HG03342 (cell line): Measurements from ENCODE around the gene SP9.

Experiments
- ATAC-seq: cut with Tn5 transposase; IDR thresholded peaks from one replicate; pipeline ENCODE4 v1.9.1; 2021; ENCODE audit warnings: mild to moderate bottlenecking, moderate library complexity; ENCODE audit not compliant: unreplicated experiment

Gene SP9

DNA sequence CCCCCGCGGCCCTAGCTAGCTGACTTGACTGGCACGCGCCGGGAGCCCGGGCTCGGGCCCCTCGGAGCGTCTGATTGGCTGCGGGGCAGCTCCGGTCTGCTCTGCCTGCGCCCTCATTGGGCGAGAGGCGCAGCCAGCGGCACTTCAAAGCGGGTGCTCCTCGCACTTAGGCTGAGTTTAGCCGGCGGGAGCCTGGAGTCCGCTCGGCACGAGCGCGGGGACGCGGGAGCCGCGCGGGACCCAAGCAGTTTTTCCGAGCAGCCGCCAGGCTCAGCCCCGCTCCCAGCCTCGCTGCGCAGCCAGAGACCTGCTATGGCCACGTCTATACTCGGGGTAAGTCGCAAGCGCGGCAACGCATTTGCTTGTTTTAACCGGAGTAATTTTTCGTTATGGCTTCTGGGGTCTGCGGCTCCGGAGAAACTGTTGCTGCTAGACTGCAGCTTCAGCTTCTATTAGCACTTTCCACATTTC, at the start of gene SP9:
Gene SP9, plus strand, starts transcription at position 174 of the 471 bp plus-strand sequence. Its CDS starts 139 bp downstream, at position 313.
- no peak for ATAC-seq

DNA sequence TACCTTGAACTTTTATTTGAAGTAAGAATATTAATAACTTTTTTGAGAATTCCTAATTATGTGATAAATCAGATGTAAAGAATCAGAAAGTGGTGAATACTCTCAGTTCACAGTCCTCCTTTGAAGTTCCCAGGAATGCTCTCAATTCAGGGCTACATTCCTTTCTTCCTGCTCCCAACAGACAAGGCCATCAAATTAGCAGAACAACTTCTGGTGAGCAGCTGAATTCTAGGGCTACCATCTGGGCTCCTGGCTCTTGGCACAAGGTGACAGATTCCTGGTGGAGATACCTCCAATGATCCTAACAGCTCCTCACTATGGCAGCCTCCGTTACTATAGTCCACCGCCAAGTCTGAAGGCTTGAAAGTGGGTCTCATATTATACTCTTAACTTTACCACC, 48.6 kb upstream of the SP9 start:
- ATAC-seq, result no peak

DNA sequence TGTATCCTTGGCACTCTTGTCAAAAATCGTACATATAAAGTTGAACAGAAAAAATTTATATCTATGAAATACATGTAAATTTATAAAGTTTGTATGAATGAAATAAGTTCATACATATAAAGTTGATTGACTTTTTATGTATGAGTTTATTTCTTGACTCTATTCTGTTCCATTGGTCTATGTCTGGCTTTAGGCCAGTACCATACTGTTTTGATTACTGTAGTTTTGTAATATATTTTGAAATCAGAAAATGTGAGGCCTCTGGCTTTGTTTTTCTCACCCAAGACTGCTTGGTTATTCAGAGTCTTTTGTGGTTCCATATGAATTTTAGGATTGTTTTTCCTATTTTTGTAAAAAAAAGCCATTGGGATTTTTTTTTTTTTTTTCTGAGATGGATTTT, 41.8 kb upstream of the SP9 start:
- no peak for ATAC-seq

DNA sequence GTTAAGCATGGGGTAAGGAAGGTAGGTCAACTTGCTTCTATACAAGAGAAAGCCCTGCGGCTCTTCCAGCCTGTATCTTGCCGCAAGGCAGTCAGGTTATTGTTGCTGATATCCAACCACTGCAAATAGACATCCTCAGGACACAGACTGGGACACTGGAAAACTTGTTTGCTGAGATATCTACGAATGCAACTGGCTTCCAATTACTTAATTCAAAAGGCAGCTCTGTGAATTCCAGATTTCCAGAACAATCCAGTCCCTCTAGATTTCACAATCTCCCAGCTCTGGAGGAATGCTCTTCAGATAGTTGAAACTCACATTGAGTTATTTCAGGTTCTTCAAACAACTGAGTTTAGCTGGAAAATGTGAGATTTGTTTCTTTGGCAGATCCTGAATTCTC, 34.6 kb upstream of the SP9 start:
- ATAC-seq, result no peak

DNA sequence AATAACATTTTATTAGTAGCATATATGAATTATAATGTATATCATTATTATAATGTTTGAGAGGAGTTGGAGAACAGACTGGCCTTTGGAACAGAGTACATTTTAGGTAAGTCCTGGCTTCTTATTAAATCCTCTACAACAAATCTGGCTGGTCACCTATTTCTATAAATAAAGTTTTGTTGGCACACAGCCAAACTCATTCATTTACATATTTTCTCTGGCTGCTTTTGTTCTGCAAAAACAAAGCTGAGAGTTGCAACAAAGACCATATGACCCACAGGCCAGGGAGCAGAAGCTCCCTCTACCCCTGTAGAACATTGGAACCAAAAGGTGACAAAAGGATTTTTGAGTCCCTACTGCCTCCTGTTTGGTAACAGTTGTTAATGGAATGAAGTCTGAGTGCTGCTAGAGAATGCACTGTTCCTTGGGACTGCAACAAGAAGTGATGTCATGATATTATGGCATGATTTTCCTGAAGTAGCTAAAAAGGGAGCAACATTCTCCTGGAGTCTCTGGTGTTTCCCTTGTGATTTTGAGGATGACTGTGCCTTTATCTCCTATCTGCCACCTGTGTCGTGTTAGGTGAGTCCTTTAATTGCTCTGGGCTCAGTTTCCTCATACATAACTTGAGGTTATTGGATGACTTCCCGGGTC, 22.0 kb upstream of the SP9 start:
- no peak for ATAC-seq

DNA sequence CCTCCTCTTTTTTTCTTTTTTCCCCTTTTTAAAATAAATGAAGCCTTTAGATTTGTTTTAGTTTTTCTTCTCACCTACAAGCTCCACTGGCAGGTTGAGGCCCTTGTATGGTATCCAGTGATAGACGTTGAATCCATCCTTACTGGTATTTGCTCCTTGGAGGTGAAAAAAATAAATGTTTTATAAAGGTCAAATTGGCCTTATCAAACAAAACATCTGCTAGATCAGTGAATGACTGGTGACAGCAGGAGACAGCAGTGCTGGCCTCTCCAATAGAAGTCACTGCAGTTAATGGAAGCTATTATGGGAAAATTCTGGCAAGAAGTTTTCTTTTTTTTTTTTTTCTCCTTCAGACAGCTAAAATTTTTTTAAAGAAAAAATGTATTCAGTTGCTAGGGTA, 12.6 kb upstream of the SP9 start:
- ATAC-seq, result no peak

DNA sequence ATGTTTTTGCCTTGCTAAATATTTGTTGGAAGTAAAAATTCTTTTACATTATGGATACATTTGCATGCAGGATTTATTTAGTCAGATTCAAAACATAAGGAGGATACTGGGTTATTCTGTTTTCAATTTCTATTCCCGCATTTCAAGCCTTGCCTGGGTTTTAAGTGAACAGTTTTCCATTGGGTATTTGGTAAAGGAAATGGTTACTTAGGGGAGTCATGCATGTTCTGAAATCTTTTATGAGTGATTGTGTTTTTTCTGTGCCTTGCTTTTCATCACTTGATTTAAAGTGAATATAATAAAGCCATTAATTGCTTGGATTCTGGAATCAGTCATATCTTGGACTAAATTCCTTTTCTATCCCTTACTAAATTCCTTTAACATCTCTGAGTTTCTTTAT, 12.0 kb upstream of the SP9 start:
- ATAC-seq, result no peak

DNA sequence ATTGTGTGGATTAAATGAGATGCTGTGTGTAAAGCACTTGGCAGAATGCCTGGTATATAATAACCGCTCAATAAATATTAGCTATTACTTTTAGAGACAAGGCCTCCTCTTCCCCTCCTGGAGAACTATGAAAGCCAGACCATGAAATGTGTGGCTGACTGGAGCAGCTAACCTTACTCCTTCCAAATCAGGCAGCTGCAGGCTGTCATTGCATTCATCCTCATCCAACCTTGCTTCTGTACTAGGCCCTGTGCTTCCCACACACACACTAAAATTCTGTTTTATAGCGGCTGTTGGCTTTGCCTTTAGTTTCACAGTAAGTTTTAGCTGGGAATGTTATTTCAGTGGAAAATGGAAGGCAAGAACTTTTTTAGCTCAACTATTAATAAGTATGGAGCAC, 10.2 kb upstream of the SP9 start:
- no peak for ATAC-seq

DNA sequence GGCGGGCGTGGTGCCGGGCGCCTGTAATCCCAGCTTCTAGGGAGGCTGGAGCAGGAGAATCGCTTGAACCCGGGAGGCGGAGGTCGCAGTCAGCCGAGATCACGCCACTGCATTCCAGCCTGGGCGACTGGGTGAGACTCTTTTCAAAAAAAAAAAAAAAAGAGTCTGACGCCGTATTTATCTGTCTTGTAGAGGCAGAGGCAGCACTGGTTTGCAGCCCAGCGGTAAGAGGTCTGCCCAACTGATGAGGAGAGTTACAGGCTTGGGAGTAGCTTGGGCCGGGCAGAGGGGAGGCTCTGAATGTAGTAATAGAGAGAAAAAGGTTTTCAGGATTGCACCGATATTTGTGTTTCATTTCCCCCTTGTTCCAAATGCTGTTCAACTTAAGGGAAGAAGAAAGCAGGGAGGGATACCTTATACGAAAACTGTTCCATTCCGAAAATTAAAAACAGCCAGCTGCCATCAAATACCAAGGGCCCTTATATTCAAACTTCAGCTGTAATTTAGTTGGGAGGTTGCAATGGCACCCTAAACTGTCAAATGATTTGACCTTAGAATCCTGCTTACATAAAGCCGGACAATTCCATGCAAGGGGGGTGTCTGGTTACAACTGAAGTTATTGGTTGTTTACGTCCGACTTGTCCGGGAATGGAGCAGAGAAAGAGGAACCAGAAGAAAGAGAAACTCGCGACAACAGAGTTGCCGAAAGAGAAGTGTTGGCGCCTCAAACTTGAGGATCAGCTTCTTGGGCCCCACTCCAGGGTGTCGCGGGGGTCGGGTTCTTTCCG, 9.2 kb upstream of the SP9 start:
- no peak for ATAC-seq

DNA sequence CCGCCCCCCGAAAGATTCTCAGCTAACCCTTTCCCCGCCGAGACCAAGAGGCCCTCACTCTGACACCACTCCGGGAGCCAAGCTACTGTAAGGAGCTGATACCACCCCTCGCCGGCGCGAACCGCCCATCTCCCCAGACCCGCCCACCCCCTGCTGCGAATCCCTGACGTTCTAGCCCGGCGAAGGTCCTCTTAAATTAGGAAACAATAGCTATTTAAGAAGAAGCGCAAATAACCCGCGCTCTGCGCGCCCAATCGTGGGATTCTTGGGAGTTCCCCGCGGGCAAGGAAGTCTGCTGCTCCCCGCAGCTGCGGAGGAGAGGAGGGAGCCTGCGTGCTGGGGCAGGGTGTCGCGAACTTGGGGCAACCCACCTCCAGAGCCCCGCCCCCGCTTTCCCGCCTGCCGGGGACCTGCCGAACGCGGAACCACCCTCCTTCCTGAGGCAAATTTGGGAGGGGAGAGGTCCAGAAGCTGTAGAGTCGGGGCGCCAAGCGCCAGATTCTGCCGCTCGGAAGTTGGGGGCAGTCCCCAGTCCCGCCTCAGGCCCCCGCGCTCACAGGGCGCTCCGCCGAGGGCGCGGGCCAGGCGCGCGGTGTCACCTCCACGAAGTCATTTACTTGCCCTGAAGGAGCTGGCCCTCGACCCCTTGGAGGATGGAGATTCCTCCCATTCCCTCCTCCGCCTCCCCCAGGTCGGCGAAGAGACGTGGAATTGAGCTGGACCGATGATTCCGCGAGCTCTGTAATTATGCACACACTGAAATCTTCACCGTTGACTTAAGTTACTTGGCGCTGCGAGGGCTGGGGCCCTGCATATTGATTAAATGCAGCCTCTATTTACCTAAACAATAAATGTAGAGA, 8.4 kb upstream of the SP9 start:
- no peak for ATAC-seq

DNA sequence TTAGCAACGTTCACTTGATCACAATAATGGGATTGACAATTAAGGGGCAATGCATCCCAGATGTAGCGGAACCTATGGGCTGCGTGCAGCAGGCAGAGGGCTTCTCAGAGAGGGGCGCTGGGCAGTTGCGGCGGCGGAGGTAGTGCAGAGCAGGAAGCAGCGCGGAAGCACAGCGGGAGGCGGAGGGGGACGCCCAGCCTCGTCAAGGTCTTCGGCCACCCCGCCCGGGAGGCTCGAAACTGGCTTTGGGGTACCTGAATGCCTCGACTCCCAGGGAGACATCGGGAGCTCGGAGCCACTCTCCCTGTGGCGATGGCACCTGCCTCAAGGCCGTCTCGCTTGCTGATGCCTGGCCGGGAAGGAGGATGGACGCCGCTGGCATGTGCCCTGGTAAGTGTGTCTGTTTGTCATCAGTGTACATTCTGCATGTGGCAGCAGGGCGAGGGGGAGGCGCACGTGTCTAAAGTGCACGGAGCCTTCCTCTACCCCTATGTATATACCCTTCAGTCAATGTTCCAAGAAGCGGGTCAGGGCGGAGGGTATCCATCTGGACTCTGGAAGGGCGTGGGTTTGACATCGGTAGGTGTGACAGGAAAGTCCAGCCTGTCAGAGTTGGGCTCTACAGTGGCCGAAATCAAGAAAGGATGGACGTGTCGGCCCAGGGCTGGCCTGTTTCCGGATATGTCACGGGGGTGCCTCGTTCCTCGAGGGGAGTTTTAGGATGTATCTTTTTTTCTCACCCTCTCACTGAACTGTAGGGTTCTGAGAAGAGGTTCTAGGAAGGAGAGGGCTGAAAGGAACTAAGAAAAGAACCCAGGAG, 7.5 kb upstream of the SP9 start:
- no peak for ATAC-seq

DNA sequence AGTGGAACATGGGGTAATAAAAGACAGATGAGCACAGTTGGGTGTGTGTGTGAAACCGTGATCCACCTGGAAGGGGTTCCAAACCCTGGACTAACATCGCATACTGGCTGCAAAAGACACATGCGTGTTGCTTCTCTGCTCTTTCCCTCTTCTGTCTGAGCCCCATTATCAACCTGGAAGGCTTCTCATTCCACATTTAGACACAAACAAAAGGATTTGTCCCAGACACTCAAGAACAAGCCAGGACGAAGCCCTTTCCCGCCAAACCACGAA, 7.0 kb upstream of the SP9 start:
- no peak for ATAC-seq

DNA sequence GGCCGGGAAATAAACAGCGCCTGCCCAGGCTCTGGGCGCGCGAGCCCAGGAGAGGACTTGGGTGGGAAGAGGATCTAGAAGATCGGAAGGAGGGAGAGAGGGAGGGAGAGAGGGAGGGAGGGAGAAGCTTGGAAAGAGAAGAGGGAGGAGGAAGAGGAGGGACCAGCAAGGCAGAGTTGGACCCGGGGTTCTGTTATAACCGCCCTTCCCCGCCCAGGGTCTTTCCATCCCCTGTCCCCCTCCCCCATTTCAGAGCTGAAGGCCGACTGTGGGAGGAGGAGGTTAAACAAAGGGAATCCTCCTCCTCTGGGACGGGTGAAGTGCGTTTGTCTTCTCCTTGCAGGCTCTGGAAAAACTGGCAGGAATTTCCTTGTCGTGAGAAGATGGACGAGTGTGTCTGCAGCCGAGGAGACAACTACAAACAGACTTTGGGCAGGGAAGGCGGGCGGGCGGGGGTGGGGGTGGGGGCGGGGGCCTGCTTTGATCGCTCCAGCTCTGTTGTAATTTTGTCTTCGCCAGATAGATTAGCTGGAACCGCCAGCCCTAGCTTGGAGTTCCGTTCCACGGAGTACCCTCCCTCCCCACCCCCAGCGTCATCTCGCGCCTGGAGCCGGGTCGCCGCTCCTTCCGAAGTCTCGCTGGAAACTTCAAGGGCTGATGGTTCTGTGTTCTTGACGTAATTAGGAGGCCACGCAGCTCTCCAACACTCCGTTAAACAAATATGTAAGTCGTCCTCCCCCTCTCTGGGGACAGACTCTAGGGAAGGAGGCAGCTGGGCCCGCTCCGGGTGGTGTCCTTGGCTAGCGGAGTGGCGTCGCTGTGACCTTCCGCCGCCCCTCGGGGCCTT, 6.4 kb upstream of the SP9 start:
- ATAC-seq, result no peak

DNA sequence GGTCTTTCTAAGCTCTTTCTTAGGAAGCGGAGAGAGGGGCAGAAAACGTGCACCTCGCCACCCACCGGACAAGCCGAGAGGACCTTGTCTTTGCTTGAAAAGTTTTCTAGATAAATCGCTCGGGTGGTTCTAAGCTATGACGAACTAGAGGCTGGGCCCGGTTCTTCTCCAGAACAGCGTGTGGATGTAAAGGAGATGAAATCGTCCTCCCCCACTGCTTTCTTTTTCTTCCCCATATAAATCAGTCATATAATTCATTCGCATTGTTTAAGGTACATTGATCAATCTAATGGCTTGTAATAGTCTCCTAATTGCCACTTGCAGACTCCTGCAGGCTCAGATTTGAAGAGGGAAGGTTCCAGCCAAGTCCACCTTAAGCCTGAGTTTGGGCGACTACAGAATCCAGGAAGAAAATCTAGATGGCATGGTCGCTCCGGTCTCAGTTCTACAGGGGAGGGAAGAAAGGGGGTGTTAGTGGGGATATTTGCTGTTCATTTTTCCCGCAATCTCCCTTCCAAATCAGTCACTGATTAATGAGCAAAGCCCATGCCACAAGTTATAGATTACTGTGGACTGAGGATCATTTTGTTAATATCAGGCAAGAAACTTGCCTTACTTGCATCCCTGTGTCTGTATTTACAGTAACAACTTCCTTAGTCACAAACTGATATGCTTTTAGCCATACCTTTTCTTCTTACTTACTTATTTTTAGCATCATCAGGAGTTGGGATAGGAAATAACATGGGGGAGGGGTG, 5.6 kb upstream of the SP9 start:
- no peak for ATAC-seq

DNA sequence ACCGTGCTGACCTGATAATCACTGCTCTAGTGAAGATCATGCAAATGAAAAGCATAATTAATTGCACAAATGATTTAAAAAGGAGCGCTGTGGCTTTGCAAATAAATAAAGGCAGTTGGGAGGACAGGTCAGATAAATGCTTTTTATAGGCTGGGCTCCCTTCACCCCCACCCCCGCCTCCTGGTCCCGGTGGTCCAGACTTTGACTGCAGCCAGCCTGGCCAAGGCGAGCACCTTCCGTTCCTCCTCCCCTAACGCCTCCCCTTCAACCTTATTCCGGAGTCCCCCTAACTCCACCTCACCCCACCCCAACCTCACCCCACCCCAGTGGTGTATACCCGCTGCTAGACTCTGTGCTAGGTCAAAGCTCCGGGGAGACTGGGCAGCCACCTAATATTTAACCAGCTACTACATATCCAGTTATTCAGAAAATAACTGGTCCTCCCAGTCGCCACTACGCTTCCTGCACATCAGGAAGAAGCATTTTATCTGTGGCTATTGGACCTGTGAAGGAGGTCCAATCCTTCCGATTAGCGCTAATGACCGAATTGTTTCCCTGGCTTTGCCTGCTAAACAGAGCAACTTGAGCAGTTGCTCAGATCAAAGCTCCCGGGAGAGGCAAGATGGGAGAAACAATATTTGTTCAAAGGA, 3.7 kb upstream of the SP9 start:
- no peak for ATAC-seq

DNA sequence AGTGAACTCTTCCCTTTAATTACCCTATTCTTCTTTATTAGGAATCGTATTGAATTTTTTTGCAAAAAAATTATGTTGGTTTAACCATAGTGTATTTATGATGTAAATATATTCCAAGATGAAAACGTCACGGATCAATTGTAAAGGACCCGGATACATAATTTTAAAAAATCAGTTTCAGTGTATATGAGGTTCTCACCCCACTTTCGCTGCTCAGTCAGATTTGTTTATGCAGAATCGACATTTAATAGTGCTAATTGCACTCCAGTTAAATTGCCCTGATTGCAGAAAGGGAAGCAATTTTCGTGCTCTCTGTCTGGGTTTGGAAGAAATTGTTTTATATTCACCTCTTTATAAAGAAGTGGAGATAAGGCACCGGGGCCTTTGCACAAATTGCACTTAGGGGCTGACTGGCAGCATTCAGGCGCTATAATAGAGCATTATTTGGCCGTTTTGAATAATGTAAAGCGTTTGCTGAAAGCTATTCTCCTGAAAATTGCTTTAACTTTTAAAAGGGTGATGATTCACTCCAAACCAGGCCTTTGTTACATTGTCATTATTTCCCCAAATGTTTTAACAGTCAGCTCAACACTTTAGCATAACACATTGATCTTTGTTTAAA, 3.0 kb upstream of the SP9 start:
- ATAC-seq, result no peak

DNA sequence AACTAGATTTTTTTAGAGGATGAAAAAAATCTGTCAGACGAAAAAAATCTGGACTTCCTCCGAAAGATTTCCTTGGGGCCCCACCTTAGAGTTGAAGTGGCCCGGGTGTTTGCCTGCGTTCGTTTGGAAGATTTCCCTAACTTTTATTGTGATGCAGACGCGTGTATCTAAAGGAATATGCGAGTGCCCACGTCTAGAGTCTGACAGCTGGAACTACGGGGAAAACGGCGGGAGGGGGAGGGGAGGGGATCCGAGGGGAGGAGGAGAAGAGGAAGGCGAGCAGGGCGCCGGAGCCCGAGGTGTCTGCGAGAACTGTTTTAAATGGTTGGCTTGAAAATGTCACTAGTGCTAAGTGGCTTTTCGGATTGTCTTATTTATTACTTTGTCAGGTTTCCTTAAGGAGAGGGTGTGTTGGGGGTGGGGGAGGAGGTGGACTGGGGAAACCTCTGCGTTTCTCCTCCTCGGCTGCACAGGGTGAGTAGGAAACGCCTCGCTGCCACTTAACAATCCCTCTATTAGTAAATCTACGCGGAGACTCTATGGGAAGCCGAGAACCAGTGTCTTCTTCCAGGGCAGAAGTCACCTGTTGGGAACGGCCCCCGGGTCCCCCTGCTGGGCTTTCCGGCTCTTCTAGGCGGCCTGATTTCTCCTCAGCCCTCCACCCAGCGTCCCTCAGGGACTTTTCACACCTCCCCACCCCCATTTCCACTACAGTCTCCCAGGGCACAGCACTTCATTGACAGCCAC, 2.4 kb upstream of the SP9 start:
- ATAC-seq, result no peak

DNA sequence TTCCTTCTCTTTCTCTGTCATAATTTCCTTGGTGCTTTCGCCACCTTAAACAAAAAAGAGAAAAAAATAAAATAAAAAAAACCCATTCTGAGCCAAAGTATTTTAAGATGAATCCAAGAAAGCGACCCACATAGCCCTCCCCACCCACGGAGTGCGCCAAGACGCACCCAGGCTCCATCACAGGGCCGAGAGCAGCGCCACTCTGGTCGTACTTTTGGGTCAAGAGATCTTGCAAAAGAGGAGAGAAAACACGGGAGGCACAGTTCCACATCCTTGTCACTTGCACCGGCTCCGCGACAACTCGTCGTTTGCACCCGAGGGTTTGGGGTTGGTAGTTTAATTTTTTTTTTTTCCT, 1.8 kb upstream of the SP9 start:
- no peak for ATAC-seq
